GM21825 (cell line): ENCODE data around the gene GTF2H2.
"Not testable (repeated sequence)": the region's sequence is repeated elsewhere in the genome, so short reads cannot be mapped to it uniquely, and the experiment has no call there.

Experiments
- ATAC-seq: cut with Tn5 transposase; IDR thresholded peaks from one replicate; pipeline ENCODE4 v1.9.1; 2021; ENCODE audit warnings: mild to moderate bottlenecking, moderate library complexity; ENCODE audit not compliant: unreplicated experiment

The GTF2H2 gene

GRCh38 chr5:71014176-71014575, 53.3 kb downstream of the GTF2H2 start:
- no peak for ATAC-seq

GRCh38 chr5:71013575-71013974, 53.9 kb downstream of the GTF2H2 start:
- ATAC-seq, result no peak

GRCh38 chr5:71011194-71011792, 56.2 kb downstream of the GTF2H2 start:
- no peak for ATAC-seq

- not testable (repeated sequence) for ATAC-seq
Observed at GRCh38 chr5:71006983-71007382, 60.5 kb downstream of the GTF2H2 start.
